Lung (tissue), 12 donors: ENCODE results near the gene ESPNL. TPM values are rescaled to one million over a fixed set of nuclear protein-coding genes. Genes with fewer than 3 reads are reported as not detected.

ENCODE experiments used
- ATAC-seq: fragments of 200-7000 bp; cut with Tn5 transposase; one replicate; pipeline ENCODE4 v1.9.1; 2020; ENCODE audit warnings: moderate number of reproducible peaks; ENCODE audit not compliant: insufficient read depth, low FRiP score
- DNase-seq, 3 donors: peaks; one replicate each; pipeline ENCODE4 v3.0.0-alpha.2; 2013 to 2017
- H3K27ac ChIP-seq, 2 donors: one replicate each; pipeline ENCODE4 v1.5.1; 2013; ENCODE audit warnings: mild to moderate bottlenecking in 2 of 2, moderate library complexity in 2 of 2, control low read depth in 1 of 2, inconsistent platforms in 1 of 2, low read depth in 1 of 2, low read length in 1 of 2
- H3K27me3 ChIP-seq, 3 donors: one replicate each; pipeline ENCODE4 v1.5.1; 2013; ENCODE audit warnings: low read length in 2 of 3; ENCODE audit not compliant: control insufficient read depth in 3 of 3, insufficient read depth in 3 of 3
- H3K36me3 ChIP-seq, 4 donors: one replicate each; pipeline ENCODE4 v1.5.1; 2013; ENCODE audit warnings: low read length in 4 of 4, mild to moderate bottlenecking in 1 of 4, moderate library complexity in 1 of 4; ENCODE audit not compliant: control insufficient read depth in 4 of 4, insufficient read depth in 4 of 4
- H3K4me1 ChIP-seq, 5 donors: one replicate each; pipeline ENCODE4 v1.5.1; 2013; ENCODE audit warnings: low read length in 5 of 5, mild to moderate bottlenecking in 2 of 5, moderate library complexity in 1 of 5; ENCODE audit not compliant: control insufficient read depth in 5 of 5, insufficient read depth in 5 of 5
- H3K4me3 ChIP-seq: one replicate; pipeline ENCODE4 v1.5.1; 2013; ENCODE audit warnings: mild to moderate bottlenecking, control low read depth, moderate library complexity
- H3K9ac ChIP-seq, 2 donors: one replicate each; pipeline ENCODE4 v1.5.1; 2013; ENCODE audit warnings: low read length in 2 of 2, control low read depth in 1 of 2; ENCODE audit not compliant: insufficient read depth in 1 of 2
- H3K9me3 ChIP-seq, 4 donors: one replicate each; pipeline ENCODE4 v1.5.1; 2013; ENCODE audit warnings: low read length in 3 of 4, mild to moderate bottlenecking in 1 of 4, moderate library complexity in 1 of 4; ENCODE audit not compliant: control insufficient read depth in 4 of 4, insufficient read depth in 3 of 4
- WGBS, 2 donors: extraction: QIAGEN DNeasy Blood & Tissue Kit; methylation state at CpG; one replicate each; pipeline ENCODE4 v1.1.7; 2013; 5-methylcytosine and 5-hydroxymethylcytosine counted together
- polyA plus RNA-seq, 2 donors: library from polyadenylated mRNA; stranded (reverse); fragments of 200-250 nt; gene quantifications; one replicate each; pipeline ENCODE4 v1.2.1, GENCODE V29; 2013
- total RNA-seq, 2 donors: library from RNA; depleted of rRNA in 1 of 2; stranded (reverse); fragments of >200 nt in 1 of 2; gene quantifications; one replicate each; pipeline ENCODE4 v1.2.1, GENCODE V29; 2014 to 2021
- TF ChIP-seq, protein P1 (sequence below): IDR thresholded peaks from 2 replicates; pipeline ENCODE4 v1.5.1; 2012; ENCODE audit warnings: mild to moderate bottlenecking; ENCODE audit errors: control extremely low read depth, extremely low read depth
- donor health status: control.
- donor health status: control.
- donor health status: Bipolar disorder and iron deficiency.
- donor health status: healthy.
- donor health status: DM: yes; HTN: yes; CAD: no.

The ESPNL gene
- total and polyA plus RNA-seq, 4 donors: 0.07 to 3.0 (median 1.2) TPM

- TF ChIP-seq, protein P1, sequence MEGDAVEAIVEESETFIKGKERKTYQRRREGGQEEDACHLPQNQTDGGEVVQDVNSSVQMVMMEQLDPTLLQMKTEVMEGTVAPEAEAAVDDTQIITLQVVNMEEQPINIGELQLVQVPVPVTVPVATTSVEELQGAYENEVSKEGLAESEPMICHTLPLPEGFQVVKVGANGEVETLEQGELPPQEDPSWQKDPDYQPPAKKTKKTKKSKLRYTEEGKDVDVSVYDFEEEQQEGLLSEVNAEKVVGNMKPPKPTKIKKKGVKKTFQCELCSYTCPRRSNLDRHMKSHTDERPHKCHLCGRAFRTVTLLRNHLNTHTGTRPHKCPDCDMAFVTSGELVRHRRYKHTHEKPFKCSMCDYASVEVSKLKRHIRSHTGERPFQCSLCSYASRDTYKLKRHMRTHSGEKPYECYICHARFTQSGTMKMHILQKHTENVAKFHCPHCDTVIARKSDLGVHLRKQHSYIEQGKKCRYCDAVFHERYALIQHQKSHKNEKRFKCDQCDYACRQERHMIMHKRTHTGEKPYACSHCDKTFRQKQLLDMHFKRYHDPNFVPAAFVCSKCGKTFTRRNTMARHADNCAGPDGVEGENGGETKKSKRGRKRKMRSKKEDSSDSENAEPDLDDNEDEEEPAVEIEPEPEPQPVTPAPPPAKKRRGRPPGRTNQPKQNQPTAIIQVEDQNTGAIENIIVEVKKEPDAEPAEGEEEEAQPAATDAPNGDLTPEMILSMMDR: no peak
- Histone ChIP-seq H3K27ac (no peak overlapping the region), H3K36me3 (no peaks in the 10 kb centered on the region), H3K9ac (no peak overlapping the region), H3K9me3 (peaks cover 0 to 3% (median 1%) of the 10 kb centered on the region in 4 donors), H3K27me3 (peaks cover 0 to 5% (median 0%) of the 10 kb centered on the region in 3 donors), H3K4me1 (peaks cover 0 to 3% (median 0%) of the 10 kb centered on the region in 5 donors), H3K4me3 (no peak overlapping the region)
- DNase-seq (no peak), ATAC-seq (no peak)
- WGBS, 2 donors: 88 to 95% methylated on average over 21 of the region's 21 CpGs
Observed at GRCh38 chr2:238116298-238117198, 16.4 kb downstream of the ESPNL start.

- ATAC-seq: no peak
- no peak for DNase-seq
- WGBS, 2 donors: 70 to 75% methylated on average over 11 of the region's 11 CpGs
Observed at GRCh38 chr2:238117199-238118154, 17.3 kb downstream of the ESPNL start.

GRCh38 chr2:238119756-238120462, 19.8 kb downstream of the ESPNL start:
- DNase-seq: no peak
- Histone ChIP-seq H3K36me3 (no peaks in the 10 kb centered on the region), H3K4me3 (no peak overlapping the region), H3K27ac (no peak overlapping the region), H3K9ac (no peak overlapping the region), H3K9me3 (no peaks in the 10 kb centered on the region), H3K4me1 (peaks cover 0 to 3% (median 0%) of the 10 kb centered on the region in 5 donors), H3K27me3 (peaks cover 0 to 5% (median 0%) of the 10 kb centered on the region in 3 donors)
- TF ChIP-seq, protein P1: no peak
- 53 to 55% methylated on average over 15 of the region's 15 CpGs for WGBS, 2 donors
- no peak for ATAC-seq

More at GRCh38 chr2:238117199-238118154, 17.3 kb downstream of the ESPNL start:
- Histone ChIP-seq H3K9ac (no peak overlapping the region), H3K4me3 (no peak overlapping the region), H3K4me1 (peaks cover 0 to 3% (median 0%) of the 10 kb centered on the region in 5 donors), H3K27ac (no peak overlapping the region), H3K36me3 (no peaks in the 10 kb centered on the region), H3K27me3 (peaks cover 0 to 5% (median 0%) of the 10 kb centered on the region in 3 donors), H3K9me3 (peaks cover 0 to 3% (median 1%) of the 10 kb centered on the region in 4 donors)
- TF ChIP-seq, protein P1: no peak
